Islet of Langerhans (tissue), 1 donor: ENCODE measurements around the gene GGT6.

ENCODE experiments used
- FAIRE-seq: peaks from one replicate; lab custom pipeline; 2011; peaks lifted over from hg19 to GRCh38; lab: Jason Lieb, UNC

The GGT6 gene

DNA sequence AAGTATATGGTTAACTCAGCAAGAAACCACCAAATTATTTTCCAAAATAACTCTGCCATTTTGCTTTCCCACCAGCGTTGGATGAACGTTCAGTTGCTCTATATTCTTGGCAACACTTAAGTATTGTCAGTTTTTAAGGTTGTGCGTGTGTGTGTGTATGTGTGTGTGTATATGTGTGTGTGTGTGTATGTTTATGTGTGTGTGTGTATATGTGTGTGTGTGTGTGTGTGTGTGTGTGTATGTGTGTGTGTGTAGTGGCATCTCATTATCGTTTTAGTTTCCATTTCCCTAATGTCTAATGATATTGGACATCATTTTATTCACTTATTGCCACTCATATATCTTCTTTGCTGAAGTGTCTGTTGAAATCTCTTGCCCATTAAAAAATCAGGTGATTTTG, 12.7 kb upstream of the GGT6 start:
- FAIRE-seq = no peak

- no peak for FAIRE-seq
These were observed 11.8 kb upstream of the GGT6 start for GRCh38 chr17:4572131-4572530.

- FAIRE-seq = no peak
These were observed 9.2 kb upstream of the GGT6 start for GRCh38 chr17:4569591-4569990.

DNA sequence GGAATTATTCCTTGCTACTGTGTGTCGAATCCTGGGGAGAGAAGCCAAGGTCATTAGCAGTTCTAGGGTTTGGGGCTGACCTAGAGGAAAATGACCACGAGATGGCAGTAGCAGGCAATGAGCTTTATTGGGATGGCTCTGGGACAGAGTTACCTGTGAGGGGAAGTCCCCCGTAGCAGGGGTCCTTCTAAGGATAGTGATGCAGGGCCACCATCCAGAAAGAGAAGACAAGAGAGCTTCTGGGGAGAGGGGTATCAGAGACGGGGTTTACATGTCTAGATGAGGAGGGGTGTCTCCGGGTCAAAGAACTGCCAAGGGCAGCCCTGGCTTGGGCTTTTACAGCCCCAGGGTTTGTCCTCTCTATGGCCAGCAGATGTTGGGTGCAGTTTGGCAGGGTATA, 6.4 kb upstream of the GGT6 start:
- FAIRE-seq = peak; percentile 24

DNA sequence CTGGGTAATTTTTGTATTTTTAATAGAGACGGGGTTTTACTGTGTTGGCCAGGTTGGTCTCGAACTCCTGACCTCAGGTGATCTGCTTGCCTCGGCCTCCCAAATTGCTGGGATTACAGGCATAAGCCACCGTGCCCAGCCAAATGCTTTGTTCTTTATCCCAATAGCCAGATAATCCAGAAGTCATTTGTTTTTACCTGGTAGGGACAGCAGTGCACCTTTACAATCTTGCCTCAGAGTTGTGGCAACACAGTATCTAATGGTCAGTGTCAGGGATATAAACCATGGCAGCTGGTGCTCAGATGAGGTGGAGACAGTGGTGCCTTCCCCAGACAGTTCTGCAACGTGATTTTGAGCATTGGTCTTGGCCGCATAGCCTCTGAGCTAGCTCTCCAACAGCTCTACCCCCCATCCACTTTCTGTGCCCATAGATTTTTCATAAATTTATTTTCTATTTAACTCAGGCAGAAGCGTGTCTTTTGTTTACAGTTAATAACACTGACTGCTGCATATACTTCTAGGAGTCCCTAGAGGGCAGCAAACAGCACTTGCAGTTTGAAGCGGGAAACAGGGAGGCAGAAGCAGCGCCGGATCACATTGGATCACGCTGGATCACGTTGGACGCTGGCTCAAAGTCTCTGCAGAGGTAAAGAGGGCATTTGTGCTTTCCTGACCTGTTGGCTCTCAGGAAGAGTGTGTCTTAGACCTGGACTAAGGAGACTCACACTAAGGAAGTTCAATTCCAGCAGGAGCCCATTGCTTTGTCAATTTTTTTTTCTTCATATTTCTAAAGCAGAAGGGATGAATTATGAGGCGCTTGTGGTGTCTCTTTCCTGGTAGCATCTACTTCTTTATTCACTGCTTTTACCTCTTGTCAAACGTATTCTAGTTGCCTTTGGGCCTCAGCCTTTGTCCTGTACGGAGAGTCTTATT, 5.1 kb upstream of the GGT6 start:
- peak; percentile 65 for FAIRE-seq

DNA sequence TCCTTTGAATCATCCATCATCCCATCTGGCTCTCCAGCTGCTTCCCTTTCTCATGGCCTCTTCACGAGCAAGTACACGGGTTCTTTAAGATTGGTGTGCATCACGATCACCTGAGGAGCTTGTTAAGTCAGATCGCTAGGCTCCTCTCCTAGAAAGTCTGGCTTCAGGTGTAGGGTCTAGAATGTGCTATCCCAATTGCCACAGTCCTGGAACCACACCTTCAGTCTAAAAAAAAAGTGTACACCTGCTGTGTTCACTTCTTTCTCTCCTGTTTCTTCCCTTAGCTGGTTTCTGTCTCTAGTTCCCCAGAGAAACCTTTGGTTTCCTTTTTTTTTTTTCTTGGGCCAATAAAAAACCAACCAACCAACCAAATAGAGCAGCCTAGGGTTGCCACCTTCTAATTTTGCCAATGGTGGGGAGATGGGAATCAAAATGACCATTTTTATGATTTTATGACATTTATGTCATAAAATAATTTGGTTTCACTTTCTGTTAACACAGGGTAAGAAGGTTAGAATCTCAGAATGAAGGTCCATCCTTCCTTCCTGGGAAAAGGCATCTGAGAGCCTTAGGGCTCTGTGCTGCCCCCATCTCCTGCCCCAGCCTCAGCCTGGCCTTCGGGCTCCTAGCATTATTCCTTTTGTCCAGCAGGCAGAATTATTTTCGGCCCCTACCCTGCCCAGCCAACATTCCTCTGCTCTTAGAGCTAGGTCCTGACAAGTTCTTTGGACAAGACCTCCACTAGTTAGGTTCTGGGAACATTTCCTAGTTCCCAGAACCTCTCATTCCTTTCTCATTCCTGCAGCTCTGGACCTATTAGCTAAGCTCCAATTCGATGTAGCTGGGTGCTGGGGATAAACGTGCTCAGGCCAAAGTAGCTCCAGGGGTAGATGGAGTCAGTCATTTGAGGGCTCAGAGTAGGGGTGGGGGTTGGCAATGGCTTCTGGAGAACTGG, 1.9 kb upstream of the GGT6 start:
- no peak for FAIRE-seq

DNA sequence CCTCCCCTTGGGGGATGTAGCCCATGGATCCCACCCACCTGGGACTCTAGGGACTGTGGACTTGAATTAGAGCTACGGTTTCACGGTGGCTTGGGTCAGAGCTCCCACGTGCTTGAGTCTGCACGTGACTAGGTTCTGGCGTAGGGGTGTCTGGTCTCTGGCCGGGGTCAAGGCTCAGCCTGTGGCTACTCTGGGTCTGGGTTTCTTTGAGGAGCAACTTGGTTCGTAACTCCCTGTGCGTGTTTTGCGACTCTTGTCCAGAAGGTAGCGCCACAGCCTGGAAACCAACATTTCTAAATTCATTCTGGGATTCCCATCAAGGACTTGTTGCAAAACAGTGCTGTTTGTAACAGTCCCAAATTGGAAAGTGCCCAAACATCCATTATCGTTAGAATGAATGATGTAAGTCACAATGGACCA, 470 bp upstream of the GGT6 start:
- FAIRE-seq = no peak

DNA sequence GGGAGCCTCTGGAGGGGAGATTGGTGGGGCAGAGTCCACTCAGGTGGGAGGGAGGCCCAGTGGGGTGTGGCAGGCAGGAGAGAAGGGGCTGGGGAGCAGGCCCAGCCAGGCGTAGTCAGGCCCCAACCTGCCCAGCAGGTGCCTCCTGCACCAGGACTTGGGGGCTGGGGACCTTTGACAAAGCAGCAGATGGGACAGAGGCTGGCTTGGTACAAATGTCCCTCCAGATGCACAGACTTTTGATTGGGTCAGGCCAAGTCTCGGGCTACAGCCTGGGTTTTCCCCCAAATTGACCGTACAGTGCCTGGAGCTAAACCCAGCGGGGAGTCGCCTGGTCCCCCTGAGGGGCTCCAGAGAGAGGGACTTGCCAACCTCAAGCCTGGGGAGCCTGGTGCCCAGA, 411 bp downstream of the GGT6 start:
- FAIRE-seq = no peak

GRCh38 chr17:4559139-4559791, 1.1 kb downstream of the GGT6 start:
- FAIRE-seq = no peak

DNA sequence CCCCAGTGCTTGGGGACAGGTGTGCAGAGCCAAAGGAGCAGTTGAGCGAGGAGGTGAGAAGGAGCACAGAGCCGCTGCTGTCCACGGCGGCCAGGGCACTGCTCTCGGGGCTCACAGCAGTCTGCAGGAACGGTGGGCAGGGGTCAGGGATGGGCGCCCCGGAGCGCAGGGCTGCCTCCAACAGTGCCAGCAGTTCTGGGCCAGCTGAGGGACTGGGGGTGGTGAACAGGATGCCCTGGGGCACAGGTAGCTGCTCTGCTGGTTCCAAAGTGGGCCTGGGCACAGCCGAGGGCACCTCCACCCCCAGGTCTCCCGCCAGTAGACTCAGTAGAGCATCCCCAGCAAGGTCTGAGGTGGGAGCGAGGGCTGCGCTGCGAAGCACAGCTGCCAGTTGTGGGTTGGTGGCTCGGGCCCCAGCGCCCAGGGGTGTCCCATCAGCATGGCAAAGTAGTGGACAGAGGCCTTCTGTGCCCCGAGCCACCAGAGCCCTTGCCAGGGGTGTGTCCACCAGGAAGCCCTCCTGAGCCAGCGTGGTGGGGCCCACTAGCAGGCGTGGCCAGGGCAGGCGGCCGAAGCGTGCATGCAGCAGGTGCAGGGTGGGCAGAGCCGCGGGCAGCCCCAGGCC, 1.9 kb downstream of the GGT6 start:
- no peak for FAIRE-seq

- FAIRE-seq = no peak
These were observed 2.6 kb downstream of the GGT6 start for GRCh38 chr17:4557626-4558346.

- FAIRE-seq = no peak
These were observed 3.4 kb downstream of the GGT6 start for GRCh38 chr17:4556996-4557395.

GRCh38 chr17:4555873-4556759, 4.3 kb downstream of the GGT6 start:
- no peak for FAIRE-seq

GRCh38 chr17:4554997-4555799, 5.2 kb downstream of the GGT6 start, which contains the start of gene MYBBP1A:
Gene MYBBP1A, minus strand, starts transcription at chr17:4555384. Its CDS starts 60 bp downstream, at chr17:4555324.
- FAIRE-seq = peak; percentile 77

DNA sequence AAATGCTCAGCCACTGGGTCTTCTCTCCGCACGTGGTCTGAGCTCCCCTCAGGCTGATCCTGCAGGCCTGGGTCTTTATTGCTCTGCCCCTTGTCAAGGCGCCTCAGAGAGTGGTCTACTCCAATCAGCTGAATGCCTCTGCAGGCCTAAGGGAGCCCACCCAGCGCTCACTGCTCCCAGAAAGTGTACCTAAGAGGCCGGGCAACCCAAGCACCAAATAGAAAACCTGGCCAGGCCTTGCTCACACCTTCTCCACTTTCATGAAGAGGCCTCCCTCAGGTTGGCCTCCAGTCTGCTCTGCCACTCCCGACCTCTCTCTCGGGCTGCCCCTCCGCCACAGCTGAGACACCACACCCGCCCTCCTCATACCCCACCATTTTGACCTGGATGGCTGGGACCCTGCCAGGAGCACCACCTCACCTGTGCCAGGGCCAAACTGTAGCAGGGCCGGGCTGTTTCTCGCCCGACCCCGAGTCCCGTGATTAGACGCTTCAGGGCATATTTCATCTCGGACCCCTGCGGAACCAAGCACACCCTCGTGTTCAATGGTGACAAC, 5.9 kb downstream of the GGT6 start:
- no peak for FAIRE-seq

- FAIRE-seq = no peak
These were observed 6.7 kb downstream of the GGT6 start for GRCh38 chr17:4553669-4554068.

DNA sequence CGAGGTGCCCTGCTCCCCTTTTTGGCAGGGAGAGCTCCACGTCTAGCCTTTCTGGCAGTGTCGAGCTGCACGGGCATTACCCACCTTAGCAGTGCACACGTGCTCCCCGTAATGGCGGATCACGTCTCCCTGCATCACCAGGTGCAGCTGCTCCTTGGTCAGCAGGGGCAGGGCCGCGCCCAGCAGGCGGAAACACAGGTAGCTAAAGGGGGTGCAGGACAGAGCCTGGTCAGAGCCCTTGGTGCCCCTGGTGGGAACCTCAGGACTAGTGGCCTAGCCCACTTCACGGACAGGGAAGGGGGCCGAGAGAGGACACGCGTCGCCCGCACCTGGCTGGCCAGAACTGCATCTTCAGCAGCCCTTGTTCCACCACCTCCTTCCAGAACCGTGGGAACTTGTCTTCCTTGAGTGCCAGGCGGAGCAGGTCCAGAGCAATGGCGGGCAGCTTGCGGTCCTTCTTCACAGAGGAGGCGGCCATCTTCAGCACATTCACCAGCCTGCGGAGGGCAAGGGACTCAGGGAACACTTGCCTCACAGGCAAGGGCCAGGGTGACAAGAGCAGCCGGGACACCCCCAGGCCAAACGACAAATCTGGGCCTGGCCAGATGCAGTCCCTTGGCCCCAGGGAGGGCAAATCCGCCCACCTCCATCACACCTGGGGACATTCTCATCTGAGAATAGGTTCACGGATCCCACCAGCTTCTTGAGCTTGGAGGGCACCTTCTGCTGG, 8.4 kb downstream of the GGT6 start:
- FAIRE-seq = no peak

DNA sequence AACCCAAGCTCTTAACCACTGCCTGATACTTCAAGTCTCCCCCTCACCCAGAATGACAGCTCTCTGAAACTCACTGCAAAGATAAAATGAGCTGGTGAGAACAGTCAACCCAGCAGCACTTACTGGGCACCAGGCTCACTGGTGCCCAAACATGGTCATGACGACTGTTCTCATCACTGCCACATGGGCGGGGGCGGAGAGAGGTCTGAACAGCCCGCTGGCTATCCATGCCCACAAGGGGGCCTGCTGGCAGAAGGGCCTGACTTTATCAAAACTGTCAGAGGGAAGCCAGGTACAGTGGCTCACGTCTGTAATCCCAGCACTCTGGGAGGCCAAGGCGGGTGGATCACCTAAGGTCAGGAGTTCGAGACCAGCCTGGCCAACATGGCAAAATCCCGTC, 9.2 kb downstream of the GGT6 start:
- FAIRE-seq = no peak
